SK-N-SH treated with all-trans-retinoic acid at 6 μM for 48 hours (cell line): ENCODE data around the gene OR2Y1.

Source experiments
- CREB5 ChIP-seq: fragments of 250-450 bp; sonication (Bioruptor Pico); IDR thresholded peaks from 2 replicates; pipeline ENCODE4 v1.5.1; 2020; ENCODE audit warnings: low read depth, mild to moderate bottlenecking, moderate library complexity
- TOX ChIP-seq: fragments of 250-450 bp; sonication (Bioruptor Pico); IDR thresholded peaks from 2 replicates; pipeline ENCODE4 v1.8.0; 2021; ENCODE audit warnings: mild to moderate bottlenecking, moderate library complexity, borderline replicate concordance

DNA sequence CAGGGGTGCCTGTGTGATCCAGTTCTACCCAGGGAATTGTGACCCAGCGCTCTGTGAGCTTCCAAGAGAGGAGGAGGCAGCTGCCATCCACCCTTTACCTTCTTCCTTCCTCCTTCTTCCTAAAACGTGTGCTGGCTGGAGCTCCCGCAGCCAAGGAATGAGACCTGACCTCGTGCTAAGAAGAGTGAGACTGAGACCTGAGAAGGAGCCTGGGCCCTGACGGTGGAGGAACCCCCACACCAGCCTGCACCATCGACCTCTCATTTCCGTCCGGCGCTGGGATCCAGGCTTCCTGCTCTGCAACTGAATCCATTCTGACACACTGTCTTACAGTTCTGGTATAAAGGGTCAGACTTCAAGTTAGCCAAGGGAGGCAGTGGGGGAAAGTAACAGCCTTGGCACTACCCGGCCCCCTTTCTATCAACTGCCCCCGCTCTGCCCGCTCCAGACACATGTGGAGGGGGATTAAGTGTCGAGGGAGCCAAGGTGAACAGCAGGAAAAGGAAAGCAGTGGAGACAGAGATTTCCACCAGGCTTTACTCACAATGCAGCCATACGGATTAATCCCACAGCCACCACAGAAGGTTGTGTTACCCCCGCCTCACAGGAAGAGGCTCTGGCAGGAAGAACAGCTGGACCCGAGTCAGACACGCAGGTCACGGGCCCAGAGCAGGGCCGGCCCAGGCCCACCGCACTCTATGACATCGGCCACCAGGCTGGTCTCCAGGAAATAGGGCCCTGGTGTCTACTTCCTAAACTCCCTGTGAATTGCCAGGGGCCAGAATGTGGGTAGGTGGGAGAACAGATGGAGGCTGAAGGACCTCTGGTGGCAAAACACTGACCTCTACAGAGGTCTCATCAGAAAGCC is 46.9 kb upstream of the OR2Y1 start:
- TF ChIP-seq CREB5 (CRISPR knock-in tag) (no peak), TOX (CRISPR knock-in tag) (no peak)
